NCI-H187 (cell line): ENCODE measurements around the gene WDR64.

Experiments used
- DNase-seq, 2 experiments: peaks; one replicate each; lab custom pipeline; 2025; lab: John Stamatoyannopoulos, UW

WDR64 gene

GRCh38 chr1:241837901-241838300, 185.8 kb downstream of the WDR64 start:
- no peak for DNase-seq

GRCh38 chr1:241838897-241839296, 186.8 kb downstream of the WDR64 start:
- DNase-seq = no peak

- DNase-seq = no peak
Measured at GRCh38 chr1:241839369-241839979, 187.4 kb downstream of the WDR64 start.

GRCh38 chr1:241840164-241840563, 188.1 kb downstream of the WDR64 start:
- DNase-seq = no peak

- DNase-seq = peak; percentile 18 to 34
Measured at GRCh38 chr1:241841691-241842090, 189.6 kb downstream of the WDR64 start.

- no peak for DNase-seq
Measured at GRCh38 chr1:241842565-241842964, 190.5 kb downstream of the WDR64 start.

- no peak for DNase-seq
Measured at GRCh38 chr1:241844593-241844992, 192.5 kb downstream of the WDR64 start.

- no peak for DNase-seq
Measured at GRCh38 chr1:241846375-241846774, 194.3 kb downstream of the WDR64 start.

- no peak for DNase-seq
Measured at GRCh38 chr1:241846862-241847539, 194.9 kb downstream of the WDR64 start.

GRCh38 chr1:241847540-241847795, 195.4 kb downstream of the WDR64 start:
- DNase-seq = no peak

- peak; percentile 52 to 71 for DNase-seq
Measured at GRCh38 chr1:241847796-241848685, 196.0 kb downstream of the WDR64 start, which contains the start of gene EXO1. Gene EXO1, plus strand, starts transcription at chr1:241848204. Its CDS starts 2,222 bp downstream, at chr1:241850426.

- no peak for DNase-seq
Measured at GRCh38 chr1:241848686-241849344, 196.7 kb downstream of the WDR64 start.

GRCh38 chr1:241849345-241849695, 197.2 kb downstream of the WDR64 start:
- no peak for DNase-seq
